GM12891 (cell line): ENCODE results near the gene RGL1.

Experiments used
- DNase-seq: peaks from one replicate; pipeline ENCODE4 v3.0.0; 2011; ENCODE audit warnings: low spot score; ENCODE audit not compliant: insufficient read length
- FAIRE-seq: peaks from 2 replicates; lab custom pipeline; 2011; peaks lifted over from hg19 to GRCh38; lab: Jason Lieb, UNC
- PAX5 ChIP-seq: IDR thresholded peaks from 2 replicates; pipeline ENCODE4 v1.6.1; 2011; ENCODE audit warnings: low read length, moderate library complexity, mild to moderate bottlenecking; ENCODE audit not compliant: insufficient read depth, severe bottlenecking
- POLR2A ChIP-seq: IDR thresholded peaks from 2 replicates; pipeline ENCODE4 v1.6.1; 2011; ENCODE audit warnings: low read depth, low read length, control low read depth
- POLR2AphosphoS5 ChIP-seq: IDR thresholded peaks from 2 replicates; pipeline ENCODE4 v1.6.1; 2011; ENCODE audit warnings: low read depth, low read length, control low read depth
- POU2F2 ChIP-seq: IDR thresholded peaks from 2 replicates; pipeline ENCODE4 v1.6.1; 2011; ENCODE audit warnings: low read depth, mild to moderate bottlenecking, control low read depth, low read length, moderate library complexity
- SPI1 ChIP-seq: IDR thresholded peaks from 2 replicates; pipeline ENCODE4 v1.6.1; 2011; ENCODE audit warnings: low read depth, low read length, control low read depth
- TAF1 ChIP-seq: IDR thresholded peaks from 2 replicates; pipeline ENCODE4 v1.6.1; 2011; ENCODE audit warnings: low read depth, low read length, control low read depth

RGL1 gene

DNA sequence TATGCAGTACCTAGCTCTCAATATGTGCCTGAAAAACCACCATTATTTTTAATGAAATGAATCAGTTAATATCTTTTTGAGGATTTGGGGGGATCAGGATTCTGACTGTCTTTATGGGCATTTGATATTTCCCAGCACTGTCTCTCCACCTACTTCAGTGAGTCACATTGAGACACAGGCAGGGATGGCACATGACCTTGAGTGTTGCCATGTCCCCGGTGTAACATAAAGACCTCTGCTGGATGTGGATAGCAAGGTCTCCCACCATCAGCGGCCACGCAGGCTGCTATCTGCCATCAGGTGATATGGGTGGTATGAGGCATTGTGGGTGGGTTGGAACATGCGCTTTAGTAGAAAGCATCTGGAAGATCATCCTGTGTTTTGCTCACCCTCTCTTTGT is 103.2 kb downstream of the RGL1 start:
- FAIRE-seq (no peak), DNase-seq (no peak)
- TF ChIP-seq POU2F2: no peak

DNA sequence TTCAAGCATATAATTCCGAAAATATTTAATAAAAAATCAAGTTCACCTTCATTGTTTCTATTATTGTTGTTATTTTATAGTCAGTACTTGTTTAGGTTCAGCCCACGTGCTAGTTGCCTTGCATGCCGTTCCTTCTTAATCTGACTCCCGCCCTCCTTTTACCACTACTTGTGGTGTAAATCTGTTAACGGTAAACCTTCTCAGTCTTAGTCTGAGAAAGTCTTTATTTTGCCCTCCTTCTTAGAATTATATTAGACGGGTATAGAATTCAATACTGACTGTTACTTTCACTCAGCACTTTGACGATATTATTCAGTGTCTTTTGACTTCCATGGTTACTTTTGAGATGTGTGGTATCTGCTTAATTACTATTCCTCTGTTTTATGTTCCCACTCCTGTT is 104.8 kb downstream of the RGL1 start:
- TF ChIP-seq POU2F2 (no peak), POLR2A (no peak), TAF1 (no peak), SPI1 (no peak), POLR2AphosphoS5 (no peak), PAX5 (no peak)
- no peak for FAIRE-seq
- DNase-seq: no peak

- DNase-seq: no peak
- TF ChIP-seq TAF1 (no peak), POLR2AphosphoS5 (no peak), SPI1 (no peak), POLR2A (no peak)
- no peak for FAIRE-seq
Measured at GRCh38 chr1:183910845-183911244, 105.9 kb downstream of the RGL1 start.

DNA sequence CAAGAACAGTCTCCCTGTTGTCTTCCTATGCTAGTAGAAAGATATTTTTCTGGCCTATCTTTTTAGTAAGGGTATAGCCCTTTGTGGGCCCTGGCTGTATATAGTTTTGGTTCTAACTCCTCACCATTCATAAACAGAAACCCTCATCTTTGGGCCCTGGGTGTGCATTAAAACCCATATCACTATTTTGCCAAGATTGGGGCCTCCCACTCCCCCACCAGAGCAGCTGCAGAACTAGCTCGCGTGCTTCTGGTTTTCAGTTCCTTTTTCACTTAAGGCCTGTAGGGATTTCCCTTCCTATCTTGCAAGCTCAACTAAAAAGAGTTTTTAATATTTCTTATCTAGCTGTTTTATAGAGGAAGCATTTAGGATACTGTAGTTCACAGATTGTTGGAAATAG is 106.4 kb downstream of the RGL1 start:
- no peak for DNase-seq
- no peak for FAIRE-seq
- TF ChIP-seq PAX5 (peak; percentile 32), POU2F2 (peak; percentile 78; the same call in 1 of the 2 replicates), SPI1 (peak; percentile 98), POLR2AphosphoS5 (0 out of 2 replicates have a peak, but pooled peaks have one; percentile 34), POLR2A (no peak), TAF1 (no peak)

DNA sequence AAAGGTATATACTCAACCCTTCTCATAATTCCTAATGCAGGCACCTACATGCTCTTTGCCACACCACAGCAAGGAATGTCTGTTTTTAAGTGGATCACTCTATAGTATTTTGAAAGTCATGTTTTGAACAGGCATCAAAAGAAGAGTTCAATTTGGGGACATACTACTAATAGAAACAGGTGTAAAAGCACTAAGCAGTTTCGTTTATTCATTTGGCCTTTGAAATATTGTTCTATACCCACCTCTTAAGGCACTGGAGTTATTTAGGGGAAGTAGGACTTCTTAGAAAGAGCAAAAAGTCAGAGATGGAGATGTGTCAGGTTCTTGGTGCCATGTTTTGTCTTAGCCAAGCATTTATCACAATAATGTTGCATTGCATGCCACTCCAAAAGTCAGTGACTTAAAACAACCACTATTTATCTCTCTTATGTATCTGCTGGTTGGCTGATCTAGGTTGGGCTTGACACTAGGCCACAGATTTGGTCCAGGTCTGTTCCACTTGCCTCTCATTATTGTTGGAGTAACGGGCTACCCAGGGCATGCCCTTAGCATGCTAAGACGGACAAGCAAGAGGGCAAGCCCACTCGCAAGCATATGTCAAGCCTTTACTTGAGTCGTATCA is 107.5 kb downstream of the RGL1 start:
- peak; percentile 86 for FAIRE-seq
- no peak for DNase-seq

GRCh38 chr1:183913567-183913993 is 108.7 kb downstream of the RGL1 start:
- FAIRE-seq: no peak
- DNase-seq: no peak
- TF ChIP-seq SPI1 (no peak), POU2F2 (no peak), POLR2A (no peak), POLR2AphosphoS5 (no peak), TAF1 (no peak), PAX5 (no peak)

More for the DNA sequence above, 107.5 kb downstream of the RGL1 start:
- TF ChIP-seq POLR2AphosphoS5 (no peak), SPI1 (peak; percentile 80)

GRCh38 chr1:183914276-183914675 is 109.4 kb downstream of the RGL1 start:
- no peak for DNase-seq
- TF ChIP-seq PAX5: no peak
- no peak for TF ChIP-seq TAF1
- TF ChIP-seq POU2F2: no peak
- no peak for TF ChIP-seq SPI1
- no peak for TF ChIP-seq POLR2A
- no peak for TF ChIP-seq POLR2AphosphoS5
- FAIRE-seq: no peak

GRCh38 chr1:183914891-183915290 is 110.0 kb downstream of the RGL1 start:
- no peak for DNase-seq
- no peak for FAIRE-seq
- TF ChIP-seq TAF1 (no peak), POLR2A (no peak), SPI1 (no peak), POLR2AphosphoS5 (no peak), PAX5 (no peak), POU2F2 (no peak)

DNA sequence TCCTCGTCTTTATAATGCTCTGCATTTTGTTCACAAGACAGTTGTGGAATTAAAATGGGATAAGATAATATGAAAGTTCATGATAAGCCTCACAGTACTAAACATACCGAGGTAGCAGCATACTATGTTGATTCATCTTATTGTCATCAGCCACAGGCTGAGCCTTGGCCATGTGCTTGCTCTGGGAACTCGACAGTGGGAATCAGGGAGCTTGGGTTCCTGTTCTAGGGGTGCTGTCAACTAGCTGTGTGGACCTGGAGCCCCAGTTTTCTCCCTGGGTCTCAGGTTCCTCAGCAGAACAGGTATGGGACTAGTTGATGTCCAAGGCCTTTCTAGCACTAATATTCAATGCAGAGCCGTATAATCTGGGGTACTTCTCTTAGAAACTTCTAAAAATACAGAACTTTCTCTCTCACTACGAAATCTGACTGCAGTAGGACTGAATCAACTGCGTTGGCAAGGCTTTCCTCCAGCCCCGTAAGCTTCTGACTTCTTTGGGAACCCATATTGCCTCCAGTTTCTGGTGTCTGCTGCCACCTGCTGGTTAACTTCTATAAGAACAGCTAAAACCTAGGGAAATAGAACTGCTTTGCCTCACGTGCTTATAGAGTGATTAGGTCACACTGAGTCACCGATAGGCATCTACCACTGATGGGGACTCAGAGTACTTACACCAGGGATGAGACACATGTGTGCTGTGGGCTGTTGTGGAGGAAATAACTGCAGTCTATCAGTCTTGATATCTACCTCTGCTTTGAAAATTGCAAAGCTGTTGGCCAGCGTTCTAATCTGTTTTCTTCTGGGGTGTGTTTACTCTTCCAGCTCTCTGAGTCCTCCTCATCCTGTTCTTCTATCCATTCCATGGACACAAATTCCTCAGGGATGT is 110.9 kb downstream of the RGL1 start:
- FAIRE-seq (peak; percentile 81), DNase-seq (no peak)
- TF ChIP-seq POU2F2: no peak
- TF ChIP-seq PAX5: no peak
- TF ChIP-seq TAF1: no peak
- TF ChIP-seq POLR2A: no peak
- no peak for TF ChIP-seq SPI1
- TF ChIP-seq POLR2AphosphoS5: no peak

DNA sequence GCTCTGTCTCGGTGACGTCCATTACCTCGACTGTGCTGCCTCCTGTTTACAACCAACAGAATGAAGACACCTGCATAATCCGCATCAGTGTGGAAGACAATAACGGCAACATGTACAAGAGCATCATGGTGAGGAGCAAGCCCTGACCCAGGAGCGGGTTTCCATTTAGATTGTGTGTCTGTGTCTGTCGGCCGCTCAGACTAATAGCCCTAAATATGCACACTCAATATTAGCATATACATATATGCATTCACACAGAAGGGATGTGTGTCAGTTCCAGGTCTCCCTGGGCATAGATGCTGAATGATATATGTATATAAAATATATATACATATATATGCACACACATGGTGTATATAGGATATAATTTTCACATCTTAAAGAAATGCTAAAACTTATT is 111.7 kb downstream of the RGL1 start:
- no peak for FAIRE-seq
- TF ChIP-seq POLR2AphosphoS5 (no peak), POU2F2 (no peak), PAX5 (no peak), SPI1 (no peak), POLR2A (no peak), TAF1 (no peak)
- DNase-seq: no peak
